HepG2 (cell line): Measurements from ENCODE around the gene OTUD7B. TPM values are rescaled to one million over a fixed set of nuclear protein-coding genes. Genes with fewer than 3 reads are reported as not detected.

Experiments
- BATF2 ChIP-seq: sonication (generic); formaldehyde crosslinking; IDR thresholded peaks from 2 replicates; pipeline ENCODE4 v1.8.0; 2022; ENCODE audit warnings: mild to moderate bottlenecking, missing genetic modification reagents, moderate library complexity
- CBX5 ChIP-seq: sonication (generic); formaldehyde crosslinking; IDR thresholded peaks from 2 replicates; pipeline ENCODE4 v1.4.0; 2020; ENCODE audit warnings: missing genetic modification reagents, borderline replicate concordance
- FIP1L1 ChIP-seq: fragments of 200-400 bp; formaldehyde crosslinking; IDR thresholded peaks from 2 replicates; pipeline ENCODE4 v1.6.1; 2018; ENCODE audit warnings: low read depth, mild to moderate bottlenecking, low read length, moderate library complexity, borderline replicate concordance; ENCODE audit not compliant: insufficient read depth
- FOXK1 ChIP-seq: sonication (generic); formaldehyde crosslinking; IDR thresholded peaks from 2 replicates; pipeline ENCODE4 v1.4.0; 2020; ENCODE audit warnings: low read depth, missing genetic modification reagents, borderline replicate concordance
- HMGA1 ChIP-seq: sonication (generic); formaldehyde crosslinking; conservative IDR thresholded peaks from 2 replicates; pipeline ENCODE4 v1.4.0; 2020; ENCODE audit warnings: missing genetic modification reagents
- MEIS2 ChIP-seq: sonication (generic); formaldehyde crosslinking; IDR thresholded peaks from 2 replicates; pipeline ENCODE4 v1.9.0; 2021; ENCODE audit warnings: mild to moderate bottlenecking, missing genetic modification reagents
- POLR2A ChIP-seq, 2 experiments: IDR thresholded peaks; 2 replicates each; pipeline ENCODE4 v1.6.1; 2011; ENCODE audit warnings: low read depth in 2 of 2, low read length in 2 of 2, mild to moderate bottlenecking in 1 of 2, moderate library complexity in 1 of 2; ENCODE audit not compliant: insufficient read depth in 1 of 2
- RBFOX2 ChIP-seq: fragments of 200-400 bp; formaldehyde crosslinking; IDR thresholded peaks from 2 replicates; pipeline ENCODE4 v1.6.1; 2017; ENCODE audit warnings: low read depth, mild to moderate bottlenecking, low read length
- SRSF9 ChIP-seq: fragments of 200-400 bp; formaldehyde crosslinking; IDR thresholded peaks from 2 replicates; pipeline ENCODE4 v1.6.1; 2018; ENCODE audit warnings: borderline replicate concordance, mild to moderate bottlenecking, low read depth, low read length; ENCODE audit not compliant: insufficient read depth, poor library complexity, severe bottlenecking
- ZBTB10 ChIP-seq: sonication (generic); formaldehyde crosslinking; IDR thresholded peaks from 2 replicates; pipeline ENCODE4 v1.4.0; 2020; ENCODE audit warnings: missing genetic modification reagents, borderline replicate concordance
- ZBTB38 ChIP-seq: sonication (generic); formaldehyde crosslinking; IDR thresholded peaks from 2 replicates; pipeline ENCODE4 v1.5.1; 2020; ENCODE audit warnings: mild to moderate bottlenecking, missing genetic modification reagents
- ZKSCAN8 ChIP-seq: IDR thresholded peaks from 2 replicates; pipeline ENCODE4 v1.6.1; 2016; ENCODE audit warnings: borderline replicate concordance, missing genetic modification reagents, missing compliant biosample characterization
- ZMYM2 ChIP-seq: sonication (generic); formaldehyde crosslinking; IDR thresholded peaks from 2 replicates; pipeline ENCODE4 v1.8.0; 2022; ENCODE audit warnings: mild to moderate bottlenecking, missing genetic modification reagents
- ZNF44 ChIP-seq: sonication (generic); formaldehyde crosslinking; IDR thresholded peaks from 2 replicates; pipeline ENCODE4 v1.5.1; 2020; ENCODE audit warnings: mild to moderate bottlenecking, missing genetic modification reagents
- ZNF737 ChIP-seq: sonication (generic); formaldehyde crosslinking; IDR thresholded peaks from 2 replicates; pipeline ENCODE4 v1.5.0; 2020; ENCODE audit warnings: missing genetic modification reagents, mild to moderate bottlenecking, borderline replicate concordance
- ZNF777 ChIP-seq: sonication (generic); formaldehyde crosslinking; IDR thresholded peaks from 2 replicates; pipeline ENCODE4 v1.4.0; 2020; ENCODE audit warnings: missing genetic modification reagents
- polyA plus RNA-seq, 8 experiments: library from polyadenylated mRNA; depleted of rRNA in 3 of 8; stranded (reverse) in 7 of 8; unstranded in 1 of 8; fragments of >200 nt; fragmentation: Illumina TruSeq in 4 of 8; extraction: Trizol in 4 of 8; gene quantifications; 2 replicates each; pipeline versions ENCODE4 v1.2.1 to v1.2.3, GENCODE V29; 2011 to 2016; ENCODE audit warnings: low read depth in 4 of 8, missing spikeins in 1 of 8, mixed read lengths in 1 of 8; ENCODE audit not compliant: insufficient read depth in 1 of 8
- total RNA-seq, 5 experiments: library from RNA; depleted of rRNA; stranded (reverse); fragments of >200 nt; fragmentation: Illumina TruSeq; extraction: Trizol; gene quantifications; 2 replicates each; pipeline ENCODE4 v1.2.3, GENCODE V29; 2016; ENCODE audit warnings: low read depth in 1 of 5
- TF ChIP-seq, protein P1 (sequence below), 2 experiments: sonication (generic) in 1 of 2; formaldehyde crosslinking in 1 of 2; IDR thresholded peaks; 2 replicates each; pipeline versions ENCODE4 v1.4.0 to v1.6.1; 2016 to 2020; ENCODE audit warnings: borderline replicate concordance in 1 of 2, low read depth in 1 of 2, mild to moderate bottlenecking in 1 of 2, missing genetic modification reagents in 1 of 2
- TF ChIP-seq, protein P2 (sequence below): sonication (generic); formaldehyde crosslinking; IDR thresholded peaks from 2 replicates; pipeline ENCODE4 v1.4.0; 2020; ENCODE audit warnings: missing genetic modification reagents, borderline replicate concordance

Gene OTUD7B
- total and polyA plus RNA-seq, 2 of the 13 experiments (the other 11 are each of a cell fraction or from before 2014, with no cell fraction given): 5.1 to 11.2 TPM

DNA sequence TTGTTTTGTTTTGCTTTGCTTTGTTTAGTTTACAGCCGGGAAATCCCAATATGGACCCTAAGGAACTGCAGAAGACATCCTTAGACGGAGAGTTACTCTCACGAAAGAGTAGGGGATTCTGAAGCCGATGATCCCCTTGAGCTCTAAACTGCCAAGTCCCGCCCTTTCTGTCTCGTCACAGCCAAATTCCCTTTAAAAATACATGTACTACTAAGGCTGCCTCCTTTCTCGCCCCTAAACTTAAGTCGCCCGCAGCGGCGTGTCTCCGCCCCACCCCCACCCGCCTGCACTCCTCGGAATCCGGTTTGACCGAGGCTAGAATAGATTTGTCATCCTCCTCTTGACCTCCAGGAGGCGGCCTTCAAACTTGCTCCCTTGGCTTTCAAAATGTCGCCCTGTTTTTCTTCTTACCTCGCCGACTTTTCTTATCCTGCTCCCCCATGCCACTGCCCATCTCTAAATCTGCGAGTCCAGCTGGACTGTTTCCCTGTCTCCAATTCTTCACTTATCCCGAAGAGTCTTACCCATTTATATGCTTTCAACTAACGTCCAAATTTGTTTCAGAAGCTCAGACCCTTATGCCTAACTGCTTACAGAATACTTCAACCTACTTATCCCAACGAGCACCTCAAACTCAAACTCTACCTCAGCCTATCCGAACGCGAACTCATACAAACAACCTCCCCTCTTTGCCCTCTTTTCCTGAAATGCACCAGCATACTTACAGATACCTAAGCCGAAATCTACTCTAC, 122.1 kb downstream of the OTUD7B start (continued):
- TF ChIP-seq ZBTB10 (no peak), ZMYM2 (no peak), ZKSCAN8 (CRISPR knock-in tag) (no peak), ZNF44 (CRISPR knock-in tag) (no peak), ZNF777 (CRISPR knock-in tag) (no peak; the same call in 1 of the 2 replicates), MEIS2 (CRISPR knock-in tag) (0 out of 2 replicates have a peak, but pooled peaks have one; percentile 26), POLR2A (IDR thresholded peaks at IDR 0.05; ENCODE audit: insufficient read depth in 1 of 2, low read depth in 2 of 2, low read length in 2 of 2) (peak in 1 of 2 experiments; percentile 48; a peak in 2 of 4 replicates), HMGA1 (CRISPR knock-in tag) (no peak), FIP1L1 (no peak), BATF2 (CRISPR knock-in tag) (no peak; the same call in 1 of the 2 replicates), CBX5 (CRISPR knock-in tag) (peak; percentile 16; the same call in 1 of the 2 replicates), RBFOX2 (no peak), FOXK1 (CRISPR knock-in tag) (no peak), ZBTB38 (CRISPR knock-in tag) (no peak), SRSF9 (no peak), ZNF737 (CRISPR knock-in tag) (no peak)
- TF ChIP-seq, protein P1, sequence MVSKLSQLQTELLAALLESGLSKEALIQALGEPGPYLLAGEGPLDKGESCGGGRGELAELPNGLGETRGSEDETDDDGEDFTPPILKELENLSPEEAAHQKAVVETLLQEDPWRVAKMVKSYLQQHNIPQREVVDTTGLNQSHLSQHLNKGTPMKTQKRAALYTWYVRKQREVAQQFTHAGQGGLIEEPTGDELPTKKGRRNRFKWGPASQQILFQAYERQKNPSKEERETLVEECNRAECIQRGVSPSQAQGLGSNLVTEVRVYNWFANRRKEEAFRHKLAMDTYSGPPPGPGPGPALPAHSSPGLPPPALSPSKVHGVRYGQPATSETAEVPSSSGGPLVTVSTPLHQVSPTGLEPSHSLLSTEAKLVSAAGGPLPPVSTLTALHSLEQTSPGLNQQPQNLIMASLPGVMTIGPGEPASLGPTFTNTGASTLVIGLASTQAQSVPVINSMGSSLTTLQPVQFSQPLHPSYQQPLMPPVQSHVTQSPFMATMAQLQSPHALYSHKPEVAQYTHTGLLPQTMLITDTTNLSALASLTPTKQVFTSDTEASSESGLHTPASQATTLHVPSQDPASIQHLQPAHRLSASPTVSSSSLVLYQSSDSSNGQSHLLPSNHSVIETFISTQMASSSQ (IDR thresholded peaks at IDR 0.05; ENCODE audit: low read depth): no peak
- TF ChIP-seq, protein P1 (CRISPR knock-in tag; IDR thresholded peaks at IDR 0.05; ENCODE audit: borderline replicate concordance): no peak
- TF ChIP-seq, protein P2, sequence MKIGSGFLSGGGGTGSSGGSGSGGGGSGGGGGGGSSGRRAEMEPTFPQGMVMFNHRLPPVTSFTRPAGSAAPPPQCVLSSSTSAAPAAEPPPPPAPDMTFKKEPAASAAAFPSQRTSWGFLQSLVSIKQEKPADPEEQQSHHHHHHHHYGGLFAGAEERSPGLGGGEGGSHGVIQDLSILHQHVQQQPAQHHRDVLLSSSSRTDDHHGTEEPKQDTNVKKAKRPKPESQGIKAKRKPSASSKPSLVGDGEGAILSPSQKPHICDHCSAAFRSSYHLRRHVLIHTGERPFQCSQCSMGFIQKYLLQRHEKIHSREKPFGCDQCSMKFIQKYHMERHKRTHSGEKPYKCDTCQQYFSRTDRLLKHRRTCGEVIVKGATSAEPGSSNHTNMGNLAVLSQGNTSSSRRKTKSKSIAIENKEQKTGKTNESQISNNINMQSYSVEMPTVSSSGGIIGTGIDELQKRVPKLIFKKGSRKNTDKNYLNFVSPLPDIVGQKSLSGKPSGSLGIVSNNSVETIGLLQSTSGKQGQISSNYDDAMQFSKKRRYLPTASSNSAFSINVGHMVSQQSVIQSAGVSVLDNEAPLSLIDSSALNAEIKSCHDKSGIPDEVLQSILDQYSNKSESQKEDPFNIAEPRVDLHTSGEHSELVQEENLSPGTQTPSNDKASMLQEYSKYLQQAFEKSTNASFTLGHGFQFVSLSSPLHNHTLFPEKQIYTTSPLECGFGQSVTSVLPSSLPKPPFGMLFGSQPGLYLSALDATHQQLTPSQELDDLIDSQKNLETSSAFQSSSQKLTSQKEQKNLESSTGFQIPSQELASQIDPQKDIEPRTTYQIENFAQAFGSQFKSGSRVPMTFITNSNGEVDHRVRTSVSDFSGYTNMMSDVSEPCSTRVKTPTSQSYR (CRISPR knock-in tag): peak; percentile 93
